Keratinocyte (primary cell): ENCODE results near the gene KCNQ4. TPM values are rescaled to one million over a fixed set of nuclear protein-coding genes. Genes with fewer than 3 reads are reported as not detected.

Source experiments
- DNase-seq: peaks from one replicate; pipeline ENCODE4 v3.0.0-alpha.2; 2011; ENCODE audit warnings: low read depth, missing footprints, low spot score
- FAIRE-seq: peaks from 2 replicates; lab custom pipeline; 2011; peaks lifted over from hg19 to GRCh38; lab: Jason Lieb, UNC
- H2AFZ ChIP-seq: 2 replicates; pipeline ENCODE4 v1.6.0; 2012; ENCODE audit warnings: low read length, control low read depth, inconsistent platforms; ENCODE audit not compliant: control insufficient read depth
- H3K27ac ChIP-seq: 2 replicates; pipeline ENCODE4 v1.5.1; 2011; ENCODE audit warnings: low read length; ENCODE audit not compliant: control insufficient read depth, insufficient read depth
- H3K27me3 ChIP-seq: 3 replicates; pipeline ENCODE4 v1.6.0; 2011; ENCODE audit warnings: low read length; ENCODE audit not compliant: control insufficient read depth, insufficient read depth; ENCODE audit errors: extremely low read depth
- H3K36me3 ChIP-seq, 2 experiments: 2 replicates in 1 of 2; 3 replicates in 1 of 2; pipeline ENCODE4 v1.5.1; 2011; ENCODE audit warnings: low read length in 2 of 2, mild to moderate bottlenecking in 1 of 2; ENCODE audit not compliant: control insufficient read depth in 2 of 2, insufficient read depth in 2 of 2; ENCODE audit errors: extremely low read depth in 1 of 2
- H3K4me1 ChIP-seq: 3 replicates; pipeline ENCODE4 v1.5.1; 2011; ENCODE audit warnings: low read length; ENCODE audit not compliant: control insufficient read depth, insufficient read depth; ENCODE audit errors: extremely low read depth
- H3K4me2 ChIP-seq: 3 replicates; pipeline ENCODE4 v1.6.0; 2011; ENCODE audit warnings: low read depth, low read length; ENCODE audit not compliant: control insufficient read depth, insufficient read depth; ENCODE audit errors: extremely low read depth
- H3K4me3 ChIP-seq, 3 experiments: fragments of 200-600 bp in 1 of 3; sonication (generic) in 1 of 3; 2 replicates in 2 of 3; 3 replicates in 1 of 3; pipeline ENCODE4 v1.5.1; 2011 to 2016; ENCODE audit warnings: low read length in 3 of 3, mild to moderate bottlenecking in 3 of 3, control low read depth in 2 of 3, inconsistent platforms in 1 of 3, low read depth in 1 of 3, mixed read lengths in 1 of 3, mixed run types in 1 of 3, moderate library complexity in 1 of 3; ENCODE audit not compliant: control insufficient read depth in 2 of 3, insufficient read depth in 2 of 3; ENCODE audit errors: extremely low read depth in 1 of 3
- H3K79me2 ChIP-seq: 2 replicates; pipeline ENCODE4 v1.6.0; 2012; ENCODE audit warnings: low read length; ENCODE audit not compliant: control insufficient read depth, insufficient read depth
- H3K9ac ChIP-seq: 3 replicates; pipeline ENCODE4 v1.6.0; 2011; ENCODE audit warnings: low read length; ENCODE audit not compliant: control insufficient read depth, insufficient read depth; ENCODE audit errors: extremely low read depth
- H3K9me1 ChIP-seq: 3 replicates; pipeline ENCODE4 v1.6.0; 2011; ENCODE audit warnings: low read length; ENCODE audit not compliant: control insufficient read depth, insufficient read depth; ENCODE audit errors: extremely low read depth
- H3K9me3 ChIP-seq: 2 replicates; pipeline ENCODE4 v1.5.1; 2012; ENCODE audit warnings: low read depth, low read length; ENCODE audit not compliant: control insufficient read depth
- H4K20me1 ChIP-seq: 3 replicates; pipeline ENCODE4 v1.6.0; 2011; ENCODE audit warnings: low read length; ENCODE audit not compliant: control insufficient read depth, insufficient read depth; ENCODE audit errors: extremely low read depth
- CTCF ChIP-seq, 3 experiments: IDR thresholded peaks in 1 of 3; conservative IDR thresholded peaks in 1 of 3; optimal IDR thresholded peaks in 1 of 3; 2 replicates in 2 of 3; 3 replicates in 1 of 3; pipeline versions ENCODE3 to v1.5.1; 2011; ENCODE audit warnings: low read length in 3 of 3, mild to moderate bottlenecking in 3 of 3, moderate library complexity in 2 of 3, control low read depth in 1 of 3, inconsistent platforms in 1 of 3; ENCODE audit not compliant: insufficient read depth in 2 of 3; ENCODE audit errors: extremely low read depth in 1 of 3
- EZH2 ChIP-seq: IDR thresholded peaks from one replicate; pipeline ENCODE4 v1.6.1; 2012; ENCODE audit warnings: inconsistent platforms, mild to moderate bottlenecking, low read length, moderate library complexity
- dilution Hi-C: fragments of 300-500 bp; cut with MboI; formaldehyde crosslinking; loops from one replicate; pipeline ENCODE4 v1.7.0; 2020; ENCODE audit warnings: low sequenced_read_pairs; ENCODE audit not compliant: extremely low pct_ligation_motif_present
- polyA plus RNA-seq, 5 experiments: library from polyadenylated mRNA; depleted of rRNA in 3 of 5; stranded (reverse) in 3 of 5; stranded (forward) in 1 of 5; unstranded in 1 of 5; fragments of >200 nt; gene quantifications; 1 replicate in 1 of 5; 2 replicates in 3 of 5; 3 replicates in 1 of 5; pipeline versions ENCODE4 v1.2.1 to v1.2.3, GENCODE V29; 2011 to 2012; ENCODE audit warnings: missing spikeins in 2 of 5, low read depth in 1 of 5, low replicate concordance in 1 of 5

KCNQ4 gene
- polyA plus RNA-seq, 1 donor (not counting 4 experiments of a cell fraction or from before 2014, with no cell fraction given) = not detected

- FAIRE-seq = no peak
- dilution Hi-C loops = no loop called here
- H2AFZ ChIP-seq = no peak overlapping the region
- no peak for TF ChIP-seq EZH2
- TF ChIP-seq CTCF (optimal IDR thresholded peaks at IDR 0.05 in 1 of 3, IDR thresholded peaks at IDR 0.05 in 1 of 3, conservative IDR thresholded peaks at IDR 0.05 in 1 of 3; ENCODE audit: extremely low read depth in 1 of 3, insufficient read depth in 2 of 3, low read length in 3 of 3) = no peak
- peaks cover 50% of the 10 kb centered on the region for H3K27me3 ChIP-seq
- H3K9me1 ChIP-seq = no peaks in the 10 kb centered on the region
- no peaks in the 10 kb centered on the region for H4K20me1 ChIP-seq
- H3K27ac ChIP-seq = no peak overlapping the region
- no peak overlapping the region for H3K4me2 ChIP-seq
- H3K79me2 ChIP-seq = no peaks in the 10 kb centered on the region
- H3K9me3 ChIP-seq = no peaks in the 10 kb centered on the region
- H3K4me3 ChIP-seq = no peak overlapping the region
- H3K4me1 ChIP-seq = peaks cover 3% of the 10 kb centered on the region
- DNase-seq = no peak
- no peaks in the 10 kb centered on the region for H3K36me3 ChIP-seq
- no peak overlapping the region for H3K9ac ChIP-seq
Observed at GRCh38 chr1:40785446-40785845, 1.9 kb downstream of the KCNQ4 start.

GRCh38 chr1:40786171-40786994 is 2.8 kb downstream of the KCNQ4 start:
- no peaks in the 10 kb centered on the region for H3K36me3 ChIP-seq
- dilution Hi-C loops = no loop called here
- DNase-seq (no peak), FAIRE-seq (no peak)
- H3K9ac ChIP-seq = no peak overlapping the region
- H3K27me3 ChIP-seq = peaks cover 53% of the 10 kb centered on the region
- no peak overlapping the region for H3K4me3 ChIP-seq
- no peaks in the 10 kb centered on the region for H3K79me2 ChIP-seq
- H3K9me3 ChIP-seq = no peaks in the 10 kb centered on the region
- no peaks in the 10 kb centered on the region for H4K20me1 ChIP-seq
- no peaks in the 10 kb centered on the region for H3K9me1 ChIP-seq
- H3K27ac ChIP-seq = no peak overlapping the region
- H2AFZ ChIP-seq = no peak overlapping the region
- peaks cover 3% of the 10 kb centered on the region for H3K4me1 ChIP-seq
- H3K4me2 ChIP-seq = no peak overlapping the region
- TF ChIP-seq CTCF (optimal IDR thresholded peaks at IDR 0.05 in 1 of 3, IDR thresholded peaks at IDR 0.05 in 1 of 3, conservative IDR thresholded peaks at IDR 0.05 in 1 of 3; ENCODE audit: extremely low read depth in 1 of 3, insufficient read depth in 2 of 3, low read length in 3 of 3) (no peak), EZH2 (no peak)
